HG03135 (cell line): Measurements from ENCODE around the gene ANO2.

ENCODE experiments used
- ATAC-seq: cut with Tn5 transposase; IDR thresholded peaks from one replicate; pipeline ENCODE4 v1.9.1; 2021; ENCODE audit warnings: mild to moderate bottlenecking, moderate library complexity; ENCODE audit not compliant: unreplicated experiment

ANO2 gene

GRCh38 chr12:5736016-5736415 is 209.0 kb downstream of the ANO2 start:
- no peak for ATAC-seq

DNA sequence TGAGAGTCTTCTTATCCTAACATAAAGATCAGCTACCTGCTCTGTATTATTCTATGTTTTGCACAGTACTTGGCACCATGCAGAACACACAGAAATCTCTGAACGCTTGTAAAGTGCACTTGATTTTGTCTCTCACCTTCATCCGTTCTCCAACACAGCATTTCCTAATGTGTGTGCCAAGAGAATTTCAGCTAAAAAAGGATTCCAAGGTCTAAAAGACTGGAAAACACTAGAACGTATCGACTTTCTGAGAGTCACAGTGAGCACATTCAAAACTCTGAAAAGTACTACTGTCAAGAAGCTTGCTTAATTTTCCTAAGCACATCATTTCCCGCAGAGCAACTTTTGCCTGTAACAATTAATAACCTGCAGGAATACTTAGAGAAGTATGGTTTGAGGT is 211.1 kb downstream of the ANO2 start:
- no peak for ATAC-seq

GRCh38 chr12:5733136-5733755 is 211.8 kb downstream of the ANO2 start:
- no peak for ATAC-seq

- ATAC-seq: no peak
Measured at GRCh38 chr12:5730962-5731361, 214.1 kb downstream of the ANO2 start.

DNA sequence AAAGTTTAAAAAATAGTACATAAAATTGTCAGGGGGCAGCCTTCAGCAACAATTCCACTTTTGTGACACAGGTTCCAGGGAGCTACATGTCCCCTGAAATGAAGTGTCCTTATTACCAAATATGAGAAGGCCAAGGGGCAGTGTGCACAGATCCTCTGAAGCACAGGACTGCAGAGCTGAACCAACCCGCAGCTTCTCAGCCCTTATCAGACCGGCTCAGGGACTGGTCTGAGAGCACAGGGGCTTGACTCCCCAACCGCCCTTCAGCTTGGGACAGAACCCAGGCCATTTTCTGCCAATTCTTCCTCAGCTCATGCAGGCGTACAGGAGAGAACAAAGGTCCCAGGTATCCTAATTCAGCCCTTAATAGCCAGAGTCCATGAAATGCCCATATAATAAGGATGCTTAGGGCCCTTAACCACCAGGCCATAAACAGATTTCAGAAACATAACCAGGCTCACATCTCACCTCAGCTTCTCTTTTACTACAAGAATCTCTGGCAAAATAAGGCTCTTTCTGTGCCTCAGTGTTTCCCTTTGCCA is 221.3 kb downstream of the ANO2 start:
- ATAC-seq: no peak

GRCh38 chr12:5723071-5723470 is 222.0 kb downstream of the ANO2 start:
- ATAC-seq: no peak

DNA sequence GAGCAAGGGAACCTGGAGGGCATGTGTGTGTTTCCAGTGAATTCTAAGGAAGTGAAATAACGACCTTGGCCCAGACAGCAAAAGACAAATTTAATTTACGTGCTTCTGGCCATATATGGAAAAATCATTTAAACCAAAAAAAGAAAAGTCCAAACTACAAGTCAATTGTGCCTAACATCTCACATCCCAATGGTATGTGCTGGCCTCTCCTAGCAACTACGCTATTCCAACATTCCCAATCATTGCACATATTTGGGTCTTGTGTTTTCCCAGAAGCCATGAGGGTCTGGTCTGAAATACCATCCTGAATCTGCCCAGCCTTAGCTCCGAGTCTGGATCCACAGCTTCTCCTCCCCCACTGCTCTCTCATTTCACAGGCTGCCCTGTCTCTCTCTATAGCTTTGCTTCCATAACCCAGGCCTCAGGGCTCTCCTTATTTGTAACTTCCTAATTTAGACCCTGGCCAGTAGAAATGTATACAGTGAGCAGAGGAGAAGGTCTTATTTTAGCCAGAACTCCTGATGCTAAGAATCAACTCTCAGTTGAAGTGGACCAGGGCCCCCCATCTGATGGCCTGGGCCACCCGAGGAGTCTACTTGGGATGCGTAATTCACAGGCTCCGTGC is 224.6 kb downstream of the ANO2 start:
- no peak for ATAC-seq

DNA sequence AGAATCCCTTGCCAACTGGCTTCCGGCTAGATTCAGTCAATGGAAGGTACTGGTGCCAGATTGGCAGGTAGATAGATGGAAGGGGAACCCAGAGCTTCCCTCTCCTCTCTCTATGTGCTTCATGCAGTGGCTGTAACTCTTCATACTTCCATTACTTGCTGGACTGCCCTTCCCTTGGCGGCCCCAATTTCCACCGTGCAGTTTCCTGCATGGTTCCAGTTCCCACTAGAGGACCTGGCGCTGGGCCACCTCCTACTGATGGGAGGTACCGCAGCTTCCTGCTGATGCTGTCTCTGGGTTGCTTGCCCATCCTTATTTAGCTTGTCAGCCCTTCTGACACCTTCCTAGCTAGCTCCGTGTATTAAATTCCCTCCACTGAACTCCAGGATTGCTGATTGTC is 226.4 kb downstream of the ANO2 start:
- ATAC-seq: no peak

DNA sequence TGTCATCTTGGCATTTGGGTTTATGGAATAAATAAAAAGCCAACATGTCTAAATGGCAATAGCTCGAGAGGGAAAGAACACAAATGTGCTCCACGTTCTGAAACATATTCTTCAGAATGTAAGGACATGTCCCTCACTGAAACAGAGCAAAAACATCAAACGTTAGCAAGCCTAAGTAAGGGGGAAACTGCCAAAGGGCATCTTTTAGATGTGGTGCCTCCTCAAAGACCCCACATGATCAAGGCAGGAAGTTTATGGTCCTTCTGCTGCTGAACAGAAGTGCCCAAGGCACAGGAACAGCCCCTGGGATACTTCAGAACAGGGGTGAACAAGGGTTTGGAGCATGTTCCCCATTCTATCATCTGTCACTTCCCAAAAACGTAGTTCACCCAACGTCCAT is 227.0 kb downstream of the ANO2 start:
- no peak for ATAC-seq

DNA sequence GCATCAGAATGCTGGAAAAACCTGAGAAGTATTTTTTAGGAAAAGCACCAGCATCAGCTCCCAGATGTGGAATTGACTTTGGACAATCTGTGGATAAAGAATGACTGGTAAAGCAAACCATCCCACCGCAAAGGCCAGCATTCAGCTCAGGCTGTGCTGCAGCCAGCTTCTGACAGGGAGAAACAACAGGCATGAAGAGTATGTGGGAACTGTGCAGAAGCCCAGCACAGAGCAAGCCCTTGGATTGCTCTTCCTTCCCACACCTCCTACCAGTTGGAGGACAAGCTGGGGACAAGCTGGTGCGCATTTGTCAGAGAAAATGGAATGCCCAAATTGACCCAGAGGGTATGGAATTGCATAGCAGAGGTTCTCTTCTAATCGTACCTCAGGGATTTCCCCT is 228.1 kb downstream of the ANO2 start:
- ATAC-seq: no peak

DNA sequence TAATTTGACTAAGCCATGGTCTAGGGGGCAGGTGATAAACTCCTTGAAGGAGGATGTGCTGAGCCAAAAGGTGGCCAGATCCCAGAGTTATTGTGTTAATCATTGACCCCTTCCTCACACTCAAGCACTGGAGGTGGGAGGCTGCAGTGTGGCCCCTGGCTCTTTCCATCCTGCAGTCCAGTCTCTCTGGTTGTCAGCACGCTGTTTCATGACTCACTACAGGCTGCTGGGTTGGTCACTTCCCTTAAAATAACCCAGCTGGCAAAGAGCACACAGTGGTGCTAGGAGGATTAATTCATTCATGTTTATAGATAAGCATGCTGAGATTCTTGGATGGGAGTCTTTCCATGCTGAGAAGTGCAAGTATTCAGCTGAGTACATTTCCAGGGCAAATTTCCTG is 228.9 kb downstream of the ANO2 start:
- ATAC-seq: no peak

DNA sequence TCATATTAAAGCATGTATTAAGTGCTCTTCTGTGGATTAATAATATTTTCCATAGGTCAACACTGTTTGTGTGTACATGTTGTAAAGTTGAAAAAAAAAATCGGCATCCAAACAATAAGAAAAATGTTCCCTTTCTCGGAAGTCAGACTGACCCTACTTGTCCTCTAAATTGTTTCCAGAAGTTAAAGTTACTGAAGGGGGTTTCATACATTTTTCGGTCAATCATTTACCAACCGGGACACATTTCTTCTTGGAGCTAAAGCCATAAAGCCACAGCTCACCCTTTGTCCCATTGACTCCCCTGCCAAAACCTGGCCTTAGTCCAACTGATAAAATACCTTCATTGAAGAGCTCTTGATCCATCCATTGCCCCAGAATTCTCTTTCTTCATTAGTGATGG is 230.0 kb downstream of the ANO2 start:
- no peak for ATAC-seq

GRCh38 chr12:5713599-5714081 is 231.4 kb downstream of the ANO2 start:
- no peak for ATAC-seq

GRCh38 chr12:5710260-5710878 is 234.7 kb downstream of the ANO2 start:
- ATAC-seq: no peak

DNA sequence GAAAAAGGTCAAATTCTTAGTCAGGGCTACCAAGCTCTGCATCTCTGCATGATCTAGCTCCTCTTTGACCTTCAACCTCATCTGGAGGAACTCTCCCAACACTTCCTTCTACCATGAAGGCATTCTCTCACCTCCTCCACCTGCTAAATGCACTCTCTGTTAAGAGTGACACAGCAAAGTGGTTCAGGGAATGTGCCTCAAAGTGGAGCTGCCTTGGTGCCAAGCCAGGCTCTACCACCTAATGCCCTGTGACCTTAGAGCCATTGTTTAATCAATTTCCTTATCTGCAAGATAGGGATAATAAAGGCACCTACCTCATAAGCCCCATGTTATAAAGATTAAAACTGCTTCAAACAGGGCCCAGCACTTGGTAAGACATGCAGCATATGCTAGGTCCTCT is 236.7 kb downstream of the ANO2 start:
- ATAC-seq: no peak

DNA sequence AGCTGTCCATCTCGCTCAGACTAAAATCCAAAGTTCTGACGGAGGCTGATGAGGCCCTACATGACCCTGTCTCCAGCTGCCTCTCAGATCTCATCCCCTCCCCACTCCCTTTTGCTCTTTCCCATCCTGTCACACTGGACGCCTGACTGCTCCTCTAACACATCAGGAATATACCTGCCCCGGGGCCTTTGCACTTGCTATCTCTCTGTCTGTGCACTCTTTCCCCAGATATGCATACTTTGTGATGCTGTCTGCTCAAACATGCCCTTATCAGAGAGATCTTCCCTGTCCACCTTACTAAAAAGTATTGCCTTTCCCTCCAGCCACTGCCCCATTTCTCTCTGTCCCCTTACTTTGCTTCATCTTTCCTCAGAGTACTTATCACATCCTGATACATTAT is 238.8 kb downstream of the ANO2 start:
- no peak for ATAC-seq

- no peak for ATAC-seq
Measured at GRCh38 chr12:5705791-5706190, 239.3 kb downstream of the ANO2 start.

DNA sequence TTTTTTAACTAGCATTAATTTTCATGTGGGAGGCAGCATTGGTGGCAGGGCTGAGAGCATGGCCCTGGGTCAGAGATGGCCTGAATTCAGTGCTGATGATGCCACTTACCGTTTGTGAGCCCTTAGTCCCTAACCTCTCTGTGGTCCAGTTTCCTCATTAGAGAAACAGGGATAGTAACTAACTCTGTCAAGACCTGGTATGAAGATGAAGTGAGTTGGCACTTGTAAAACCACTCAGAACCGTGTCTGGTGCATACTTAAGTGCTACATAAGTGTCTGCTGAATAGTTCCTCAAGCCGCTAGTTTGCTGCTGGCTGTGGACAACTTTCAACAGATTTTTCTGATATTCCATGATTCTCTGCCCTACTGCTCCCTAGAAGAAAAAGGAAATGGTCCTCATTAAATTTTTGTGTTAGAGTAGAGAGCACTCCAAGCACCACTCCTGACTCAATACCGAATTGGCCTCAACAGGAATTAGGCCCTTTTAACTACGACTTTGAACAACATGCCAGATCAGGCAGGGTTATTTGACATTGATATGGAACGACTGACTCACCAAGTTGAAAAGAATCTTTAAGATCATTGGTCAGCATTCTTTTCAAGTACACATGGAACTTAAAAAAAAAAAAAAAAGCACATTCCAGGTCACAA is 250.2 kb downstream of the ANO2 start:
- no peak for ATAC-seq

GRCh38 chr12:5692850-5693249 is 252.2 kb downstream of the ANO2 start:
- ATAC-seq: no peak

DNA sequence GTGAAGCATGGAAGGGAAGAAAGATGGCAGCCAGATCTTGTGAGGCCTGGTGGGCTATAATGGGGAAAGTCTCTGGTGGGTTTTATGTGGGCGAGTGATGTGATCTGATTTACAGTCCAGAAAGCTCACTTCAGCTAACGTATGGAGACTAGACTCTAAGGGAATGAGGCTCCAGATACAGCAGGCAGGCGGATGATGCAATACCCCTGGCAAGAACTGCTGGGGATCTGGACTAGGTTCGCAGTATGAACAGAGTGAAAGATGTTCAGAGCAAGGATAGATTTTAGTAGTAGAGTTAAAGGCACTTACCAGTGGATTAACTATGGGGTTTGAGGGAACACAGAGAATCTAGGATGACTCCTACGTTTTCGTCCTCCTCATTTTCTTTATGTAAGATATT is 253.1 kb downstream of the ANO2 start:
- ATAC-seq: no peak

DNA sequence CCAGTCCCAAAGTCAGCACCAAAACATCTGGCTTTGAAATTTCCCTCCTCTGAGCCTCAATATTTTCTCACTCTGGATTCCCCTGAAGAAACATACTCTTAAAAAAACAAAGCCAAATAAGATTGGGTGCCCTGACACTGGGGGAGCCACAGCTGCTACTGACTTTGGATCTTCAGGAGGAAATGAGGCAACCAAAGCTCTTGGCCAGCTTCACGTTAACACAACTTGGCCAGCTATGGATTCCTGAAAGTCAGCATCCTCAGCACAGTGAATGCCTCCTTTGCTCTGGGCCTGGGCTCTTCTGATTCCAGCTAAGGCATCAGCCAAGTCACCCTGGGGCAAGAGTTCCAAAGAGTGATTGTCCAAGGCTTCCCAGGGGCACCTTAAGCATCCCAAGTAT is 254.8 kb downstream of the ANO2 start:
- no peak for ATAC-seq

DNA sequence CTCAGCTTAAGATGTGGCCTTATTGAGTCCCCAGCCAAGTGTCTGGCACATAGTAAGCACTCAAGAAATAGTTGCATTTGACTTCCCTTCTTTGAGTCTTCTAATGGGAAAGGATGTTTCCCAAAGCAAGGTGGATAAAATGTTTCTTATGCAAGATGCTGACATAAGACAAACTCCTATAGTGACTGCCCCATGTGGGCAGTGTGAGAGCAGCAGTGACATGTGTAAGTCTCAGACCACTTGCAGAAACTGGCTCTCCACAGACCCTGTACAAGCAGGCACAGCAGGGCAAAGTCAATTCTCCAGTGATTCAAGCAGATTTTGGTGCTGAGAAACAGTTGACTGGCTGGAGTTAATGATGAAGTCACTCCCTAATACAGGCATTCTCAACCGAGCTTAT is 255.3 kb downstream of the ANO2 start:
- ATAC-seq: no peak
